H9 (cell line): ENCODE results near the gene ZNF12. TPM values are rescaled to one million over a fixed set of nuclear protein-coding genes. Genes with fewer than 3 reads are reported as not detected.

ENCODE experiments used
- DNase-seq: peaks from one replicate; pipeline ENCODE4 v3.0.0-alpha.2; 2017
- H2AFZ ChIP-seq: one replicate; pipeline ENCODE4 v1.6.1; 2013; ENCODE audit warnings: mild to moderate bottlenecking, low read length, control low read depth, moderate library complexity
- H2AK5ac ChIP-seq: 2 replicates; pipeline ENCODE4 v1.6.1; 2013; ENCODE audit warnings: low read length, control low read depth, mixed read lengths; ENCODE audit not compliant: insufficient read length
- H2BK120ac ChIP-seq: one replicate; pipeline ENCODE4 v1.6.1; 2013; ENCODE audit warnings: low read depth, mild to moderate bottlenecking, low read length, control low read depth, inconsistent platforms; ENCODE audit not compliant: poor library complexity, severe bottlenecking
- H2BK12ac ChIP-seq: 2 replicates; pipeline ENCODE4 v1.6.1; 2013; ENCODE audit warnings: low read length, control low read depth, mixed read lengths, low read depth; ENCODE audit not compliant: insufficient read length
- H2BK15ac ChIP-seq: 2 replicates; pipeline ENCODE4 v1.6.1; 2013; ENCODE audit warnings: low read depth, low read length, control low read depth
- H2BK20ac ChIP-seq: one replicate; pipeline ENCODE4 v1.6.1; 2013; ENCODE audit warnings: low read depth, mild to moderate bottlenecking, low read length, control low read depth, inconsistent platforms; ENCODE audit not compliant: poor library complexity, severe bottlenecking
- H2BK5ac ChIP-seq: 2 replicates; pipeline ENCODE4 v1.6.1; 2013; ENCODE audit warnings: low read length, control low read depth, mixed read lengths; ENCODE audit not compliant: insufficient read length
- H3K14ac ChIP-seq: 2 replicates; pipeline ENCODE4 v1.6.1; 2013; ENCODE audit warnings: low read length, control low read depth; ENCODE audit not compliant: insufficient read depth
- H3K18ac ChIP-seq: 2 replicates; pipeline ENCODE4 v1.6.1; 2013; ENCODE audit warnings: low read depth, mild to moderate bottlenecking, mixed read lengths, low read length, control low read depth; ENCODE audit not compliant: insufficient read length
- H3K23ac ChIP-seq: 2 replicates; pipeline ENCODE4 v1.6.1; 2013; ENCODE audit warnings: low read length, control low read depth, mixed read lengths, low read depth; ENCODE audit not compliant: insufficient read length
- H3K23me2 ChIP-seq: 2 replicates; pipeline ENCODE4 v1.6.1; 2013; ENCODE audit warnings: low read depth, mild to moderate bottlenecking, mixed read lengths, low read length, control low read depth; ENCODE audit not compliant: insufficient read length, poor library complexity, severe bottlenecking
- H3K27ac ChIP-seq: 2 replicates; pipeline ENCODE4 v1.5.1; 2013; ENCODE audit warnings: low read length, control low read depth, mixed read lengths, low read depth; ENCODE audit not compliant: insufficient read length
- H3K27me3 ChIP-seq: 2 replicates; pipeline ENCODE4 v1.6.1; 2013; ENCODE audit warnings: low read length, control low read depth, inconsistent platforms; ENCODE audit not compliant: insufficient read depth
- H3K4ac ChIP-seq: 2 replicates; pipeline ENCODE4 v1.6.1; 2013; ENCODE audit warnings: low read depth, mild to moderate bottlenecking, control low read depth, inconsistent platforms, low read length, moderate library complexity
- H3K4me1 ChIP-seq: 2 replicates; pipeline ENCODE4 v1.6.1; 2013; ENCODE audit warnings: low read length, control low read depth, inconsistent platforms; ENCODE audit not compliant: insufficient read depth
- H3K4me2 ChIP-seq: 2 replicates; pipeline ENCODE4 v1.6.1; 2013; ENCODE audit warnings: low read length, control low read depth, mixed read lengths; ENCODE audit not compliant: insufficient read length, insufficient read depth
- H3K56ac ChIP-seq: 2 replicates; pipeline ENCODE4 v1.6.1; 2013; ENCODE audit warnings: low read depth, mild to moderate bottlenecking, mixed read lengths, low read length, control low read depth; ENCODE audit not compliant: insufficient read length
- H3K79me1 ChIP-seq: 2 replicates; pipeline ENCODE4 v1.6.1; 2013; ENCODE audit warnings: low read depth, mild to moderate bottlenecking, moderate library complexity, low read length, control low read depth, inconsistent platforms; ENCODE audit not compliant: insufficient read depth, poor library complexity, severe bottlenecking
- H3K79me2 ChIP-seq: 2 replicates; pipeline ENCODE4 v1.6.1; 2013; ENCODE audit warnings: low read length, control low read depth, inconsistent platforms; ENCODE audit not compliant: insufficient read depth
- H3K9ac ChIP-seq: 2 replicates; pipeline ENCODE4 v1.6.1; 2013; ENCODE audit warnings: low read length, control low read depth, mixed read lengths; ENCODE audit not compliant: insufficient read length; ENCODE audit errors: extremely low read depth
- H3K9me3 ChIP-seq: one replicate; pipeline ENCODE4 v1.6.1; 2013; ENCODE audit warnings: low read depth, low read length, inconsistent platforms; ENCODE audit not compliant: control insufficient read depth
- H3T11ph ChIP-seq: one replicate; pipeline ENCODE4 v1.6.1; 2013; ENCODE audit warnings: mild to moderate bottlenecking, low read length, control low read depth, inconsistent platforms
- H4K20me1 ChIP-seq: one replicate; pipeline ENCODE4 v1.6.1; 2013; ENCODE audit not compliant: control insufficient read depth, insufficient read length, insufficient read depth
- H4K5ac ChIP-seq: 2 replicates; pipeline ENCODE4 v1.6.1; 2013; ENCODE audit warnings: low read depth, mild to moderate bottlenecking, mixed read lengths, low read length, control low read depth; ENCODE audit not compliant: insufficient read length
- H4K8ac ChIP-seq: replicated peaks from 2 replicates; pipeline ENCODE4 v1.6.1; 2013; ENCODE audit warnings: low read length, control low read depth, mixed read lengths, low read depth; ENCODE audit not compliant: insufficient read length
- H4K91ac ChIP-seq: 2 replicates; pipeline ENCODE4 v1.6.1; 2013; ENCODE audit warnings: low read depth, mild to moderate bottlenecking, moderate library complexity, mixed read lengths, low read length, control low read depth; ENCODE audit not compliant: insufficient read length
- H3K27ac Mint-ChIP-seq, 3 experiments: 2 replicates in 2 of 3; 3 replicates in 1 of 3; pipeline ENCODE4 v1.8.0; 2020 to 2021; ENCODE audit warnings: mixed read lengths in 3 of 3, mild to moderate bottlenecking in 1 of 3, moderate library complexity in 1 of 3
- H3K27me3 Mint-ChIP-seq: 2 replicates; pipeline ENCODE4 v1.8.0; 2021; ENCODE audit warnings: low read depth, mild to moderate bottlenecking, moderate library complexity, mixed read lengths
- H3K36me3 Mint-ChIP-seq, 3 experiments: 2 replicates in 2 of 3; 3 replicates in 1 of 3; pipeline ENCODE4 v1.8.0; 2020 to 2021; ENCODE audit warnings: low read depth in 3 of 3, mixed read lengths in 3 of 3; ENCODE audit not compliant: insufficient read depth in 1 of 3
- H3K4me1 Mint-ChIP-seq, 2 experiments: 2 replicates each; pipeline ENCODE4 v1.8.0; 2020; ENCODE audit warnings: mixed read lengths in 2 of 2
- H3K4me3 Mint-ChIP-seq, 2 experiments: 2 replicates in 1 of 2; 3 replicates in 1 of 2; pipeline ENCODE4 v1.8.0; 2020 to 2021; ENCODE audit warnings: mild to moderate bottlenecking in 2 of 2, mixed read lengths in 2 of 2, moderate library complexity in 1 of 2
- H3K9me3 Mint-ChIP-seq, 2 experiments: 2 replicates in 1 of 2; 3 replicates in 1 of 2; pipeline ENCODE4 v1.8.0; 2020; ENCODE audit warnings: mild to moderate bottlenecking in 2 of 2, mixed read lengths in 2 of 2, moderate library complexity in 1 of 2
- WGBS: extraction: QIAGEN DNeasy Blood & Tissue Kit; methylation state at CpG from one replicate; pipeline ENCODE4 v1.1.7; 2013; ENCODE audit warnings: missing lambda C conversion rate, low lambda C conversion rate, mixed read lengths; ENCODE audit not compliant: insufficient read length; ENCODE audit errors: extremely low coverage; 5-methylcytosine and 5-hydroxymethylcytosine counted together
- total RNA-seq: library from RNA; stranded (reverse); gene quantifications from 2 replicates; pipeline ENCODE4 v1.2.1, GENCODE V29; 2021
- TF ChIP-seq, protein P1 (sequence below): fragments of 200-600 bp; sonication (generic); conservative IDR thresholded peaks from 3 replicates; pipeline ENCODE4 v1.8.0; 2021; ENCODE audit warnings: antibody characterized with exemption, mild to moderate bottlenecking

Gene ZNF12
- total RNA-seq, 1 experiment from 2014 or later: 19.1 TPM

DNA sequence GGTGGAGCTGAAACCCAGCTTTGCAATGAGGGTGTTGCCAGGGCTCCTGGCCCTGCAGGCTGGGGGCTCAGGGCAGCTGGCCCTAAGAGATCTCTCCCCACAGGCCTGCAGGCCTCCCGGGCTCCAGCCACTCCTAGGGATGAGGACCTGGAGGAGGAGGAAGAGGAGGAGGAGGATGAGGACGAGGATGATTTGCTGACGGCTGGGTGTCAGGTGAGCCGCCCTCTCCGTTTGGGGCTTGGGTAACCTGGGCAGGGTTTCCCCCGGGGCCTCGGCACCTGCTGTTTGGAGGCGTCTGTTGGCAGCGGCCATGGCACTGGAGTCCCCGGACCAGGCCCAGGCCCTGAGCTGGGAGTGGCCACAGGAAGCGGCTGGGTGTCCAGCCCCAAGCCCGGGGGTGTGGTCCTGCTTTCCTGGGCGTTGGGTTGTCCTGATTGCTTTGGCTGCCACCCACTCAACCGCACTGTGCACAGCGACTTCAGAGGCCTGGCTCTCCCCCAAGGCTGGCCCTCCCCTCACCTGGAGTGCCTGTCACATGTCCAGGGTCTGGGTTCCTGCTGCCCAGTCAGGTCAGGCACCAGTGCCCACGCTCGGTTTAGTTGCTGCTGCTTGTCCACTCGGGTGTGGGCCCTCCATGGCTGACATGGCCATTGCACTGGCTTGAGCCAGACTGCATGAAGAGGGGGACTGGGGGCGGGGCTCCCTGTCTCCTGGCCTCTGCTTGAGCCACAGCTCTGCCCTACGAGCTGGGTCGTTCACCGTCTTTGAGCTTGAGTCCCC is 63.7 kb downstream of the ZNF12 start:
- no peak overlapping the region for H3K14ac ChIP-seq
- H4K20me1 ChIP-seq: no peaks in the 10 kb centered on the region
- no peaks in the 10 kb centered on the region for H3K4me1 ChIP-seq
- Mint-ChIP-seq H3K36me3 (peaks cover 4 to 46% (median 16%) of the 10 kb centered on the region in 3 experiments; a peak in 4 of 7 replicates), H3K9me3 (no peaks in the 10 kb centered on the region), H3K4me1 (peaks cover 15% of the 10 kb centered on the region in 2 experiments), H3K4me3 (no peak overlapping the region), H3K27ac (no peak overlapping the region), H3K27me3 (no peaks in the 10 kb centered on the region)
- H2BK12ac ChIP-seq: no peak overlapping the region
- H3K79me2 ChIP-seq: no peaks in the 10 kb centered on the region
- no peak overlapping the region for H4K5ac ChIP-seq
- no peaks in the 10 kb centered on the region for H3K79me1 ChIP-seq
- TF ChIP-seq, protein P1, sequence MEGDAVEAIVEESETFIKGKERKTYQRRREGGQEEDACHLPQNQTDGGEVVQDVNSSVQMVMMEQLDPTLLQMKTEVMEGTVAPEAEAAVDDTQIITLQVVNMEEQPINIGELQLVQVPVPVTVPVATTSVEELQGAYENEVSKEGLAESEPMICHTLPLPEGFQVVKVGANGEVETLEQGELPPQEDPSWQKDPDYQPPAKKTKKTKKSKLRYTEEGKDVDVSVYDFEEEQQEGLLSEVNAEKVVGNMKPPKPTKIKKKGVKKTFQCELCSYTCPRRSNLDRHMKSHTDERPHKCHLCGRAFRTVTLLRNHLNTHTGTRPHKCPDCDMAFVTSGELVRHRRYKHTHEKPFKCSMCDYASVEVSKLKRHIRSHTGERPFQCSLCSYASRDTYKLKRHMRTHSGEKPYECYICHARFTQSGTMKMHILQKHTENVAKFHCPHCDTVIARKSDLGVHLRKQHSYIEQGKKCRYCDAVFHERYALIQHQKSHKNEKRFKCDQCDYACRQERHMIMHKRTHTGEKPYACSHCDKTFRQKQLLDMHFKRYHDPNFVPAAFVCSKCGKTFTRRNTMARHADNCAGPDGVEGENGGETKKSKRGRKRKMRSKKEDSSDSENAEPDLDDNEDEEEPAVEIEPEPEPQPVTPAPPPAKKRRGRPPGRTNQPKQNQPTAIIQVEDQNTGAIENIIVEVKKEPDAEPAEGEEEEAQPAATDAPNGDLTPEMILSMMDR: no peak
- H3K27ac ChIP-seq: no peak overlapping the region
- H3K9ac ChIP-seq: no peak overlapping the region
- H4K8ac ChIP-seq: no peak overlapping the region
- H3K4me2 ChIP-seq: no peak overlapping the region
- H3K18ac ChIP-seq: no peak overlapping the region
- no peak overlapping the region for H2AFZ ChIP-seq
- H2BK120ac ChIP-seq: no peak overlapping the region
- no CpG with 5 or more reads among the region's 22 CpGs for WGBS
- peaks cover 2% of the 10 kb centered on the region for H3K23me2 ChIP-seq
- H2BK5ac ChIP-seq: no peak overlapping the region
- no peak overlapping the region for H3K56ac ChIP-seq
- H3K23ac ChIP-seq: no peak overlapping the region
- H3K9me3 ChIP-seq: no peaks in the 10 kb centered on the region
- H2BK15ac ChIP-seq: no peak overlapping the region
- H2BK20ac ChIP-seq: no peak overlapping the region
- H3K4ac ChIP-seq: no peak overlapping the region
- no peak overlapping the region for H2AK5ac ChIP-seq
- no peak for DNase-seq
- H3K27me3 ChIP-seq: no peaks in the 10 kb centered on the region
- H4K91ac ChIP-seq: no peak overlapping the region
- H3T11ph ChIP-seq: no peak overlapping the region
